ENCODE data around the gene FXYD3.

The FXYD3 gene

GRCh38 chr19:35107545-35107944 lies 8.1 kb upstream of the FXYD3 start:
- DNase-seq, result no peak

GRCh38 chr19:35108730-35109129 lies 6.9 kb upstream of the FXYD3 start:
- no peak for DNase-seq

GRCh38 chr19:35109395-35110112 lies 6.1 kb upstream of the FXYD3 start:
- no peak for DNase-seq

DNA sequence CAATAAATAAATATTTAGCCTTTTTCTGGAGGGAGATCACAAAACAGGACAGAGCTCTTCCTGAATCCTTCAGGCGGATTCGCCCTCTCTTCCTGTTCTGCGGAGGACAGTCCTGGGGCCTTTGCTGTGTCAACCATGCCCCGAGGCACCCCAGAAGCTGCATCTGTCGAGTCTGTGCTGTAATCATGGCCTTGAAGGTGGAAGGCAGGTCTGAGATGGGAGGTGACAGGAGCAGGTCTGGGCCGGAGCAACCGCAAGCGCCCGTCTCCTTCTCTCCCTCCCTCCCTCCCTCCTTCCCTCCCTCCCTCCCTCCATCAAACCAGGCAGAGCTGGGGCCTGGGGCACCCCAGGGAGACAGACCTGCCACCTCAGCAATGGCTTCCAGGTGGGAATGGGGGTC lies 4.6 kb upstream of the FXYD3 start:
- no peak for DNase-seq

DNA sequence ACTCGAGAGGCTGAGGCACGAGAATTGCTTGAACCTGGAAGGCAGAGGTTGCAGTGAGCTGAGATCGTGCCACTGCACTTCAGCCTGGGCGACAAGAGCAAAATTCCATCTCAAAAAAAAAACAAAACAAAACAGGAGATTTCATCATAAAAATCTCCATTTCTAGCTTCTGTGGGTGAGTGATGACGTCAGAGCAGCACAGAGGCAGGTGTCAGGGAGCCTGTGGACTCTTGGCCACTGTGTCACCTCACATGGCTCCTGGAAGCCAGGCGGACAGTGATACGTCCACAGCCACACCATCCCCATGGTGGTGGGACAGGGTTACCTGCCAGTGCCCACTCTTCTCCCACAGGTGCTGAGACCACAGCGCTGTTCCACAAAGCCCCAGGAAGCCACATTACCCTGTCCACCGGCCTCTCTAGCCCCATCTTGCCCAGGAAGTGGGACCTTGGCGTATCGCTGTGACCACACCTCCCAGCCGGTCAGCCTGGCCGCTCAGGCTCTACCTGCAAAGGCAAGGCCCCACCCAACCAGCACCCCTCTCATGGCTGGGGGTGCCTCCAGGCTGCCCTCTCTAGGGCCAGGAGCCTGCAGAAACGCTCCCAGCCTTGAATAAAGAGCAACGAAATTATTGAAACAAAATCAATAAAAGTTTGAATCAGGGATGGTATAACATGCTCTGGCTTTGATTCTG lies 2.5 kb upstream of the FXYD3 start:
- DNase-seq, result no peak

- DNase-seq, result peak; percentile 88
Observed at GRCh38 chr19:35114353-35115176, 1.1 kb upstream of the FXYD3 start.

GRCh38 chr19:35116072-35116801 lies 614 bp downstream of the FXYD3 start:
- no peak for DNase-seq

DNA sequence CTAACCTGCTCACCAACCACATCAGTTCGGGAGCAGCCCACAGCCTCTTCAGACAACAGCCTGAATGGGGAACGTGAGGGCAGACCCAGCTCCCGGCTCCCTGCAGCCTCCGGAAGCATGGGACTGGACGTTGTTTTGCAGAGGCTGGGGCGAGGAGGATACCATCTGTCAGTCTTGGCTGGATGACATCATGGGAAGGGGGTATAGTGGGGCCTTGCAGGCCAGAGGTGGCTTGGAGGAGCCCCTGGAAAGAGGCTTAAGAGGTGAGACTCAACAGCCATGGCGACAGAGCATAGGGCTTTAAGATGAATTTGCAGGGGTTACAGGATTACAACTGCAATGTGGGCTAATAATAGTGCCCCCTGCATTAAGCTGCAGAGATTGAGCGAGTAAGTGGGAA lies 1.5 kb downstream of the FXYD3 start:
- DNase-seq, result no peak

- no peak for DNase-seq
Observed at GRCh38 chr19:35117799-35118198, 2.2 kb downstream of the FXYD3 start.

GRCh38 chr19:35118268-35119020 lies 2.8 kb downstream of the FXYD3 start:
- DNase-seq, result no peak

GRCh38 chr19:35119091-35119490 lies 3.5 kb downstream of the FXYD3 start:
- no peak for DNase-seq

DNA sequence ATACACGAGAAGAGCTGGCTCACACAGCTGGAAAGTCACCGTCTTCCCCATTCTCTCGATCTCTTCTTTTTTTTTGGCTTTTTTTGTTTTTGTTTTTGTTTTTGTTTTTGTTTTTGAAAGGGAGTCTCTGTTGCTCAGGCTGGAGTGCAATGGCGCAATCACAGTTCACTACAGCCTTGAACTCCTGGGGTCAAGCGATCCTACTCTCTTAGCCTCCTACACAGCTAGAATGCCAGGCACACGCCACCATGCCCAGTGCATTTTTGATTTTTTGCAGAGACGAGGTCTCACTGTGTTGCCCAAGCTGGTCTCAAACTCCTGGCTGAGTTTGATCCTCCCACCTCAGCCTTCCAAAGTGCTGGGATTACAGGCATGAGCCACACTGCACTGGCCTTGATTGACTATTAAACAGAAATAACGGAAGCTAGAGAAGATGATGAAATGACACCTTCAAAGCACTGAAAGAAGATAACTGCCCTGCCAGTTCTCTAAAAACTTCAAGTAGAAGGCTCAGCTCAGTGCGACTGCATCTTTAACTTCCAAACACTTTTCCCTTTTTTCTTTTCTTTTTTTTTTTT lies 4.0 kb downstream of the FXYD3 start:
- DNase-seq, result no peak

DNA sequence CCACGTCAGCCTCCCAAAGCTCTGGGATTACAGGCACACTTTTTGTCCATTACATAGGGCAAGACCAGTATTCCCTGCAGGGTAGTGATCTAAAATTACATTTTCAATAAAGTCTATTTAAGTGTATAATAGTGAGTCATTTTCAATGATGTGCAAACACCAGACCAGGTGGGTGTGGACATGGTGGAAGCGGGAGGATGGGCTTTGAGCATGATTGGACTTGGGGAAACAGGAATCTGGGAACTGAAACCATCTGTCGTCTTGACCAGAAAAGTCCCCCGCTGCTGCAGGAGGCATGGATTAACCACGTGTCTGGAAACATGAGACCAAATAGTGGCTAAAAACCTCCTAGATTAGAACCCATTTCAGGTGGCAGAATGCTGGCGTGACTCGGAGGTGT lies 4.9 kb downstream of the FXYD3 start:
- DNase-seq, result no peak

DNA sequence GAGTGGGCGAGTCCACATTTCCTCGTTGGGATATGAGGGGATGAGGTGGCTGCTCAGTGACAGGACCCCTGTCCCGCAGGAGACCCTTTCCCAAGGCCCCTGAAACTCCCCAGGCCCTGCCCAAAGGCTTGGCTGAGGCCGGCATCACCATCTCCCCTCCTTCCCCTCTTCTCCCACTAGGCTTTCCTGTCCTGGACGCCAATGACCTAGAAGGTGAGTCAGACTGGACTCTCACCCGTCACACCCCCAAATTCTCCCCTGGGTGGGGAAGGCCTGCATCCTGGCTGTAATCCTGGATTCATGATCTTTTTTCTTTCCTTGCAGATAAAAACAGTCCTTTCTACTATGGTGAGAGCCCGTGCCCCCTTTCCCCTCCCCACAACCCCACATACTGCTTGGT lies 5.3 kb downstream of the FXYD3 start:
- DNase-seq, result no peak

DNA sequence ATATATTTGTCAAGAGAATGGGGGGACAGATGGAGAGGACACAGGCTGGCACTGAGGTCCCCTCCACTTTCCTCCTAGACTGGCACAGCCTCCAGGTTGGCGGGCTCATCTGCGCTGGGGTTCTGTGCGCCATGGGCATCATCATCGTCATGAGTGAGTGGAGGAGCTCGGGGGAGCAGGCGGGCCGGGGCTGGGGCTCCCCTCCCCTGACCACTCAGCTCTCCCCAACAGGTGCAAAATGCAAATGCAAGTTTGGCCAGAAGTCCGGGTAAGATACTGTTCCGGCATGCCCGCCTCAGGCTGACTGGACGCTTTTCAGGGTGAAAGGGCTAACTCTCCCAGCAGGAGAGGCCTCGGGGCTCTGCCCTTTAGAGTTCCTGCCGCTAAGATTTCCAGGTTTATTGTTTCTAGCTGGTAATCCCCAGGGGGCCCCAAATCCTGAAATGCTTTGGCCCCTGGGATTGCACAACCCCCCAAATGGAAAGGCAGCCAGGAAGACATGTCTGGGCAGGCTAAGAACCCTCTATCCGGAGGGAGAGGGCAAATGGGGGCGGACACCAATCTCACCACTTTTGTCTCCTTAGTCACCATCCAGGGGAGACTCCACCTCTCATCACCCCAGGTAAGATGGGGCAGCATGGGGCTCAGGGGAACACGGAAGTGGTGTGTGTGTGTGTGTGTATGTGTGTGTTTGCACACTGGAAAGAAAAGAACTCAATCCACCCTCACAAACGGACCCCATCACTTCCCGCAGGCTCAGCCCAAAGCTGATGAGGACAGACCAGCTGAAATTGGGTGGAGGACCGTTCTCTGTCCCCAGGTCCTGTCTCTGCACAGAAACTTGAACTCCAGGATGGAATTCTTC lies 7.3 kb downstream of the FXYD3 start:
- DNase-seq, result no peak

DNA sequence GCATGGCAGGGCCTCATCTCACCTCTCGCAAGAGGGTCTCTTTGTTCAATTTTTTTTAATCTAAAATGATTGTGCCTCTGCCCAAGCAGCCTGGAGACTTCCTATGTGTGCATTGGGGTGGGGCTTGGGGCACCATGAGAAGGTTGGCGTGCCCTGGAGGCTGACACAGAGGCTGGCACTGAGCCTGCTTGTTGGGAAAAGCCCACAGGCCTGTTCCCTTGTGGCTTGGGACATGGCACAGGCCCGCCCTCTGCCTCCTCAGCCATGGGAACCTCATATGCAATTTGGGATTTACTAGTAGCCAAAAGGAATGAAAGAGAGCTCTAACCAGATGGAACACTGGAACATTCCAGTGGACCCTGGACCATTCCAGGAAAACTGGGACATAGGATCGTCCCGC lies 8.0 kb downstream of the FXYD3 start:
- DNase-seq, result no peak

DNA sequence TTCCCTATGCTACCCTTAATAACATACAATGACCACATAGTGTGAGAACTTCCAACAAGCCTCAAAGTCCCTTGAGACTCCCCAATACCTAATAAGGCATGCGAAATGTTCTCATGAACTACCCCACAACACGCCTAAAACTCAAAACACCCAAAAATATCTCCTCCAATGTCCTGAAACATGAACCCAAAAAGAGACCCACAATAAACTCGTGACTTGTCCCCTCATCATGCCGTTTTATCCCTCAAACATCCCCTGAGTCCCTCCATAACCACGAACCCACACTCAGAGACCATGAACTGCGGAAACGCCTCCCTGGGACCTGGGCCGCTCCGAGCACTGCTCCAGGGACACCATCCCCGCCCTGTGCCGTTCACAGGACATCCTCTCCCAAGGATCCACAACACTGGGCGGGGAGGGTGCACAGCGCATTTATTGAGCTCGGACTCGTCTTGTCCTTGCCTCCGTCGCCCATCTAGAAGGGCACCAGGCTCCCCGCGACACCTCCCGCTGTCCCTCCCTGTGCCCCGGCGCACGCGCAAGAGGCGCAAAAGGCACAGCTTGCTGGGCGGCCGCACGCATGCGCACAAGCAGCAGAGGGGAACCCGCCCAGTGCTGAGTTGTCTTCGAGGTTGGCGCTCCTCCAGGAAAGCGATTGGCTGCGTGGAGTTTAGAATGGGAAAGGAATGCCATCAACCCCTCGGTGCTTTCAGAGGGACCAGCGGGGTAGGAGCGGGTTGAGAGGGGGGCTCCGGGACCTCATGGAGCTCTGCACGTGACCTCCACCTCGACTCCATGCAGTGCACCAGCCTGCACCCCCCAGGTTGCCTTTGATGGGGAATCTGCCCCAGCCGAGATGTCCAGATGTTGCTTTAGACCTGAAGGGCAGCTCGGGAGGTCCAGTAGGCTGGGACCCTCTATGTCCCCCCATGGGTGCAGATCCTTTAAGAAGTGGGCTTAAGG lies 8.8 kb downstream of the FXYD3 start:
- peak; percentile 95 for DNase-seq

- no peak for DNase-seq
Observed at GRCh38 chr19:35125270-35125717, 9.7 kb downstream of the FXYD3 start.

DNA sequence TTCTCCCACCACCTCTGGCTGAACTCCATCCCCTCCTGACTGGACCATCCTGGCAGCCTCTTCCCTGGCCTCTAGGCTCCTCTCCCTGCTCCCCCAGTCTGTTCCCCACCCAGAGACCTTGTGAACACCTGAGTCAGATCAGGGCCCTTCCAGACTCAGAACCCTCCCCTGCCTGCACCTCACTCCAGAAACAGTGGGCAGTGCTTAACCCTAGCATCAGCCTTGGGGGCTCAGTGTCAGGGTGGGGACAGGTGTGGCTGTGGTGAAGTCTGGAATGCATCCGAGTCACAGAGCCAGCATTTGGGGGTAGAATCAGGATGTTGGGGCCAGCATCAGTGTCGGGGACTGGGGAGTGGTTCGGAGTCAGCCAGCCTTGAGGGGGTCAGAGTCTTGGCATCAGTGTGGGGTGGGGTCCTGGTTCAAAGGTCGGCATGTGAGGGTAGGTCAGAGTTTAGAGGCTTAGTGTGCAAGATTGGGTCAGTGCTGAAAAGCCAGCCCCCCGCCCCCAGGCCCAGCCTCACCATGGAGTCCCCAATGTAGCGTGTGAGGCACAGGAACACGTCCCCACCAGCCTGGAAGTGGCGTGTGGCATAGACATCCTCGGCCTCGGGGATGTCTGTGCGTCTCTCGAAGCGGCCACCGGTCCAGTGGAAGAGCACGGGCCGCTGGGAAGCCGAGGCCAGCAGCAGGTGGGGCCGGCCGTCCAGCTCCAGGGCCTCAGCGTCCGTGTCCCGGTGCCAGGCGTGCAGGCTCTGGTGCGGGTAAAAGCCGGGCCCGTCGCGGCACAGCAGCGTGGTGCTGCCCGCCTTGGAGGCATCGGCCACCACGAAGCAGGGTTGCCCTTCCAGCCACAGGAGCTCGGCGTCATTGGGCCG lies 10.4 kb downstream of the FXYD3 start:
- no peak for DNase-seq
